PC-9 (cell line): ENCODE data around the gene LIN7B.

Source experiments
- EZH2 ChIP-seq: fragments of 200-600 bp; sonication (generic); IDR thresholded peaks from 2 replicates; pipeline ENCODE4 v1.8.0; 2017; ENCODE audit warnings: antibody characterized with exemption, low read depth
- TF ChIP-seq, protein P1 (sequence below): fragments of 200-600 bp; sonication (generic); conservative IDR thresholded peaks from 2 replicates; pipeline ENCODE4 v1.6.1; 2017; ENCODE audit warnings: mixed run types, antibody characterized with exemption, mild to moderate bottlenecking, moderate library complexity

DNA sequence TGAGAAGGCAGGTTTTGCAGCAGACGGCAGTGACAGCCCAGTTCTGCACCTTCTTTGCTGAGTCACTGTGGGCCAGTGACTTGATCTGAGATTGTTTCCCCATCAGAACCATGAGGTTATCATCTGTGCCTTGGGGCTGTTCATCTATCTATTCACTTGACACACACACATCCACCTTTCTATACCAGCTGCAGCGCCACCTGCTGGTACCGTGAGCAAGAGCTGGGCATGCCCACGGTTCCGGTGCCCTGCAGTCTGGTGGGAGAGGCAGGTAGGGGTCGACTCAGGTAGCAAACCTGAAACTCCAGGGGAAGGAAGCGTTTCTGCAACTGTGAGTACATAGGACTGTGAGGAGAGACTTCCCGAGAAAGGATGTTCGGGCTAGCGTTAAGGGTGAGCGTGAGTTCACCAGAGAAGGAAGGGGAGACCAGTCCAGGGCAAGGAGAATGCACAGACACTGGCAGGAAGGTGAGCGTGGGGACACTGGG is 7.5 kb upstream of the LIN7B start:
- TF ChIP-seq, protein P1, sequence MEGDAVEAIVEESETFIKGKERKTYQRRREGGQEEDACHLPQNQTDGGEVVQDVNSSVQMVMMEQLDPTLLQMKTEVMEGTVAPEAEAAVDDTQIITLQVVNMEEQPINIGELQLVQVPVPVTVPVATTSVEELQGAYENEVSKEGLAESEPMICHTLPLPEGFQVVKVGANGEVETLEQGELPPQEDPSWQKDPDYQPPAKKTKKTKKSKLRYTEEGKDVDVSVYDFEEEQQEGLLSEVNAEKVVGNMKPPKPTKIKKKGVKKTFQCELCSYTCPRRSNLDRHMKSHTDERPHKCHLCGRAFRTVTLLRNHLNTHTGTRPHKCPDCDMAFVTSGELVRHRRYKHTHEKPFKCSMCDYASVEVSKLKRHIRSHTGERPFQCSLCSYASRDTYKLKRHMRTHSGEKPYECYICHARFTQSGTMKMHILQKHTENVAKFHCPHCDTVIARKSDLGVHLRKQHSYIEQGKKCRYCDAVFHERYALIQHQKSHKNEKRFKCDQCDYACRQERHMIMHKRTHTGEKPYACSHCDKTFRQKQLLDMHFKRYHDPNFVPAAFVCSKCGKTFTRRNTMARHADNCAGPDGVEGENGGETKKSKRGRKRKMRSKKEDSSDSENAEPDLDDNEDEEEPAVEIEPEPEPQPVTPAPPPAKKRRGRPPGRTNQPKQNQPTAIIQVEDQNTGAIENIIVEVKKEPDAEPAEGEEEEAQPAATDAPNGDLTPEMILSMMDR, result peak; percentile 92
- no peak for TF ChIP-seq EZH2
